Measurements from ENCODE around the gene RIPK4. TPM values are rescaled to one million over a fixed set of nuclear protein-coding genes. Genes with fewer than 3 reads are reported as not detected.

Gene RIPK4
- total RNA-seq, 1 experiment from 2014 or later = 16.5 TPM

DNA sequence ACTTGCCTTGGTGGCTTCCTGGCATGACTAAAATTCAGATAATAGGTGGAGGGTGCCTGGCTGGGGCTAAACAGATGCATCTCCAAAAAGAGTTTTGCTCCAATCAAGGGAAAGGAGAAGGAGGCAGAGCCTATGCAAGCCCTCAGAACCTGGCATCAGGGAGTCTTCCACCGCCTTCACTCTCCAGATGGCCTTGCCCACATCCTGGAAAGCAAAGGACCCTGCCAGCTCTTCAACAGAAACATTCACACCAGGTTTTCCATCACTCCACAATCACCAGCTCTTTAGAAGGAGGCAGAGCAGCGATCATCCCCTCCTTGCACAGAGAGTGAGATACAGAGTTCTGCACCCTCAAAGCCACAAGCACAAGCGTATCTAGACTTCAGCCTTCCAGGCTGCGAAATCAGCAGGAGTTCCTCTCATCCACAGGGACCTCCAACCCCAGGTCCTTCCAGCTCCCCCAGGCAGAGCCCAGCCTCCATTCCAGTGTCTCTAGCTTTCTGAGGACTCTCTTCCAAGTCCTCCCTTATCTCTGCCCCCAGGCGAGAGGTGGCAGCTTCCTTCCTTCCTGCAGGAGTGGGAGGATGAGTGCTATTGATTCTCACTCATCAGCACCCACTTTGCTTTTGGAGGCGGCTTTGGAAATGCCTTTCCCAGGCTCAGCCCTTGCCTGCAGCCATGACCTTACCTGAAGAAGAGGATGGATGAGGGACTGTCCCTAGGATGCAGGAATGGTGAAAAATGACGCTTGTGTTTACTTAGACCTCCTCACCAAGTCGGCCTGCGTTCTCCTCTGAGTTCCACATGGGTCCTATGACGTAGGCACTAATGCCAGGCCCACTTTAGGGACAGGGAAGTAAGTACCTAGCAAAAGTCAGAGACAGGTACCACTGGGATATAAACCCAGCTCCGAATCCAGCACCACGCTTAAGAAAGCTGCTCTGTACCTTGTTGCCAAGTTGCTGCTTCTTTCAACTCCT lies 75.4 kb downstream of the RIPK4 start:
- no peak for DNase-seq (ENCODE audit: low spot score)

Other genes starting within 250 kb of the RIPK4 start
- 2.1 and 2.4 TPM in 2 replicates for gene PRDM15, start 112.3 kb upstream of the RIPK4 start, total RNA-seq (2014; rRNA removed; shearing (Covaris generic))
- gene C2CD2, start 187.0 kb upstream of the RIPK4 start, total RNA-seq (2014; rRNA removed; shearing (Covaris generic)) = 15.7 and 17.2 TPM in 2 replicates
- 12.8 and 16.0 TPM in 2 replicates for gene ZBTB21, start 243.3 kb upstream of the RIPK4 start, total RNA-seq (2014; rRNA removed; shearing (Covaris generic))